ENCODE results near the gene LRRFIP1.
"Not testable (repeated sequence)": the region's sequence is repeated elsewhere in the genome, so short reads cannot be mapped to it uniquely, and the experiment has no call there.

The LRRFIP1 gene

GRCh38 chr2:237766340-237766739, 139.0 kb downstream of the LRRFIP1 start:
- no peak for DNase-seq (ENCODE audit: low read depth in 2 of 2)

GRCh38 chr2:237772513-237772912, 145.1 kb downstream of the LRRFIP1 start:
- DNase-seq (ENCODE audit: low read depth in 2 of 2): no peak

- DNase-seq (ENCODE audit: low read depth in 2 of 2): no peak
Observed at GRCh38 chr2:237773826-237774225, 146.4 kb downstream of the LRRFIP1 start.

GRCh38 chr2:237774811-237775553, 147.6 kb downstream of the LRRFIP1 start:
- DNase-seq (ENCODE audit: low read depth in 2 of 2): no peak

GRCh38 chr2:237779521-237779920, 152.1 kb downstream of the LRRFIP1 start:
- DNase-seq (ENCODE audit: low read depth in 2 of 2): no peak

- no peak for DNase-seq (ENCODE audit: low read depth in 2 of 2)
Observed at GRCh38 chr2:237782181-237782580, 154.8 kb downstream of the LRRFIP1 start.

GRCh38 chr2:237783678-237784077, 156.3 kb downstream of the LRRFIP1 start:
- not testable (repeated sequence) for DNase-seq (ENCODE audit: low read depth in 2 of 2)

GRCh38 chr2:237786936-237787335, 159.5 kb downstream of the LRRFIP1 start:
- DNase-seq (ENCODE audit: low read depth in 2 of 2): no peak

- no peak for DNase-seq (ENCODE audit: low read depth in 2 of 2)
Observed at GRCh38 chr2:237790353-237790752, 163.0 kb downstream of the LRRFIP1 start.

- DNase-seq (ENCODE audit: low read depth in 2 of 2): no peak
Observed at GRCh38 chr2:237791977-237792727, 164.8 kb downstream of the LRRFIP1 start.

- no peak for DNase-seq (ENCODE audit: low read depth in 2 of 2)
Observed at GRCh38 chr2:237797253-237797652, 169.9 kb downstream of the LRRFIP1 start.

- DNase-seq (ENCODE audit: low read depth in 2 of 2): no peak
Observed at GRCh38 chr2:237798236-237799059, 171.1 kb downstream of the LRRFIP1 start, which contains the start of gene RBM44. Gene RBM44, plus strand, starts transcription at chr2:237798779. Its CDS starts 14,831 bp downstream, at chr2:237813610.

- DNase-seq (ENCODE audit: low read depth in 2 of 2): no peak
Observed at GRCh38 chr2:237799060-237799428, 171.7 kb downstream of the LRRFIP1 start.

- no peak for DNase-seq (ENCODE audit: low read depth in 2 of 2)
Observed at GRCh38 chr2:237801466-237801865, 174.1 kb downstream of the LRRFIP1 start.

GRCh38 chr2:237806334-237806733, 178.9 kb downstream of the LRRFIP1 start:
- no peak for DNase-seq (ENCODE audit: low read depth in 2 of 2)

- DNase-seq (ENCODE audit: low read depth in 2 of 2): no peak
Observed at GRCh38 chr2:237815637-237816036, 188.2 kb downstream of the LRRFIP1 start.

- no peak for DNase-seq (ENCODE audit: low read depth in 2 of 2)
Observed at GRCh38 chr2:237816531-237816930, 189.1 kb downstream of the LRRFIP1 start.

GRCh38 chr2:237818066-237818473, 190.7 kb downstream of the LRRFIP1 start:
- no peak for DNase-seq (ENCODE audit: low read depth in 2 of 2)

GRCh38 chr2:237819231-237819630, 191.8 kb downstream of the LRRFIP1 start:
- no peak for DNase-seq (ENCODE audit: low read depth in 2 of 2)

- DNase-seq (ENCODE audit: low read depth in 2 of 2): no peak
Observed at GRCh38 chr2:237820421-237820820, 193.0 kb downstream of the LRRFIP1 start.

- no peak for DNase-seq (ENCODE audit: low read depth in 2 of 2)
Observed at GRCh38 chr2:237823544-237823943, 196.2 kb downstream of the LRRFIP1 start.

GRCh38 chr2:237824085-237824484, 196.7 kb downstream of the LRRFIP1 start:
- no peak for DNase-seq (ENCODE audit: low read depth in 2 of 2)
